NOMO-1 treated with dmso at 0.1 percent for 144 hours (cell line): Measurements from ENCODE around the gene MAST4.
"Not testable (repeated sequence)": the region's sequence is repeated elsewhere in the genome, so short reads cannot be mapped to it uniquely, and the experiment has no call there.

Experiments
- DNase-seq: peaks from one replicate; lab custom pipeline; 2025; ENCODE audit not compliant: unreplicated experiment; lab: John Stamatoyannopoulos, UW

Gene MAST4

GRCh38 chr5:66741394-66741793, 145.2 kb downstream of the MAST4 start:
- DNase-seq: no peak

GRCh38 chr5:66742083-66742895, 146.1 kb downstream of the MAST4 start:
- DNase-seq: no peak

GRCh38 chr5:66742896-66743247, 146.7 kb downstream of the MAST4 start:
- no peak for DNase-seq

- DNase-seq: no peak
These were observed 147.2 kb downstream of the MAST4 start for GRCh38 chr5:66743344-66743743.

GRCh38 chr5:66744040-66744439, 147.8 kb downstream of the MAST4 start:
- DNase-seq: no peak

GRCh38 chr5:66745297-66745696, 149.1 kb downstream of the MAST4 start:
- DNase-seq: no peak

GRCh38 chr5:66747607-66748006, 151.4 kb downstream of the MAST4 start:
- no peak for DNase-seq

GRCh38 chr5:66752668-66753067, 156.5 kb downstream of the MAST4 start:
- DNase-seq: not testable (repeated sequence)

- DNase-seq: no peak
These were observed 161.1 kb downstream of the MAST4 start for GRCh38 chr5:66757219-66757833.

GRCh38 chr5:66757834-66758371, 161.7 kb downstream of the MAST4 start:
- no peak for DNase-seq

GRCh38 chr5:66769030-66769733, 173.0 kb downstream of the MAST4 start:
- DNase-seq: no peak

- DNase-seq: no peak
These were observed 173.8 kb downstream of the MAST4 start for GRCh38 chr5:66769839-66770617.

- no peak for DNase-seq
These were observed 181.7 kb downstream of the MAST4 start for GRCh38 chr5:66777868-66778267.

GRCh38 chr5:66779528-66779927, 183.3 kb downstream of the MAST4 start:
- DNase-seq: no peak

- DNase-seq: no peak
These were observed 192.4 kb downstream of the MAST4 start for GRCh38 chr5:66788556-66788955.

GRCh38 chr5:66789434-66789833, 193.2 kb downstream of the MAST4 start:
- DNase-seq: no peak

GRCh38 chr5:66793049-66793448, 196.9 kb downstream of the MAST4 start:
- no peak for DNase-seq

- no peak for DNase-seq
These were observed 199.5 kb downstream of the MAST4 start for GRCh38 chr5:66795682-66796081.

GRCh38 chr5:66796305-66797292, 200.4 kb downstream of the MAST4 start:
- no peak for DNase-seq

GRCh38 chr5:66802941-66803340, 206.7 kb downstream of the MAST4 start:
- no peak for DNase-seq
